HUES6 (cell line): ENCODE results near the gene FLYWCH1.
"Not testable (repeated sequence)": the region's sequence is repeated elsewhere in the genome, so short reads cannot be mapped to it uniquely, and the experiment has no call there.

ENCODE experiments used
- H3K27ac ChIP-seq: 2 replicates; pipeline ENCODE4 v1.7.0; 2013; ENCODE audit warnings: low read depth, mild to moderate bottlenecking, low read length, inconsistent platforms
- H3K27me3 ChIP-seq: 2 replicates; pipeline ENCODE4 v1.6.1; 2013; ENCODE audit warnings: low read length; ENCODE audit not compliant: control insufficient read depth, insufficient read depth
- H3K36me3 ChIP-seq: 2 replicates; pipeline ENCODE4 v1.6.1; 2013; ENCODE audit warnings: low read length; ENCODE audit not compliant: control insufficient read depth, insufficient read depth
- H3K4me1 ChIP-seq: 2 replicates; pipeline ENCODE4 v1.6.1; 2013; ENCODE audit warnings: low read length; ENCODE audit not compliant: control insufficient read depth, insufficient read depth
- H3K4me3 ChIP-seq: 2 replicates; pipeline ENCODE4 v1.5.1; 2013; ENCODE audit warnings: low read depth, low read length
- H3K9ac ChIP-seq: one replicate; pipeline ENCODE4 v1.6.1; 2013; ENCODE audit warnings: mild to moderate bottlenecking, low read length
- H3K9me3 ChIP-seq: 2 replicates; pipeline ENCODE4 v1.6.1; 2013; ENCODE audit warnings: low read depth, low read length; ENCODE audit not compliant: control insufficient read depth, insufficient read depth

FLYWCH1 gene

DNA sequence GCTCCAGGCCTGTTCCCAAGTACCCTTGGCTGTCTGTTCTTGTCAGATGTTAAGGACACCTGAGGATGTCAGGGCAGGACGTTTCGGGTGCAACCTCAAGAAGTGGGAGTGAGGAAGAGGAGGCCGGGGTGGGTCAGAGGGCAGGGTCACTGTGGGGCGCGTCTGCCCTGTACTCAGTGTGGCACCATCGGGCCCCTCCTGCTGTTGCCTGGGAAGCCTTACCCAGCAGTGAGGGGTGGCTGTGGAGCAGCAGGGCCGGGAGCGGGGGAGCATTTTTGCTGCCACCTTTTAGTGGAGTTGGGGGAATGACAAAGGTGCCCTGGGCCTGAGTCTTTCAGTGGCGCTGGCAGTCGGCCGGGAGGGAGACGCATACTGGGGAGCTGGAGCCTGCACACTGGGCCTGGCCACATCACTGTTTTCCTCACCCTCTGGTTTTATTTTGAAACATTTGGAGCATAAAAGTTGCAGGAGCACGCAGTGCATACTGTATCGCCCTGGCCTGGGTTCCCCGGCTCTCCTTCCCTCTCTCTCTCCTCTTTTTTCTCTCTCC, 11.1 kb upstream of the FLYWCH1 start:
- H3K36me3 ChIP-seq = peaks cover 7% of the 10 kb centered on the region
- peaks cover 4% of the 10 kb centered on the region for H3K4me1 ChIP-seq
- no peaks in the 10 kb centered on the region for H3K9me3 ChIP-seq
- H3K27me3 ChIP-seq = no peaks in the 10 kb centered on the region
- H3K9ac ChIP-seq = no peak overlapping the region
- no peak overlapping the region for H3K4me3 ChIP-seq
- H3K27ac ChIP-seq = no peak overlapping the region

DNA sequence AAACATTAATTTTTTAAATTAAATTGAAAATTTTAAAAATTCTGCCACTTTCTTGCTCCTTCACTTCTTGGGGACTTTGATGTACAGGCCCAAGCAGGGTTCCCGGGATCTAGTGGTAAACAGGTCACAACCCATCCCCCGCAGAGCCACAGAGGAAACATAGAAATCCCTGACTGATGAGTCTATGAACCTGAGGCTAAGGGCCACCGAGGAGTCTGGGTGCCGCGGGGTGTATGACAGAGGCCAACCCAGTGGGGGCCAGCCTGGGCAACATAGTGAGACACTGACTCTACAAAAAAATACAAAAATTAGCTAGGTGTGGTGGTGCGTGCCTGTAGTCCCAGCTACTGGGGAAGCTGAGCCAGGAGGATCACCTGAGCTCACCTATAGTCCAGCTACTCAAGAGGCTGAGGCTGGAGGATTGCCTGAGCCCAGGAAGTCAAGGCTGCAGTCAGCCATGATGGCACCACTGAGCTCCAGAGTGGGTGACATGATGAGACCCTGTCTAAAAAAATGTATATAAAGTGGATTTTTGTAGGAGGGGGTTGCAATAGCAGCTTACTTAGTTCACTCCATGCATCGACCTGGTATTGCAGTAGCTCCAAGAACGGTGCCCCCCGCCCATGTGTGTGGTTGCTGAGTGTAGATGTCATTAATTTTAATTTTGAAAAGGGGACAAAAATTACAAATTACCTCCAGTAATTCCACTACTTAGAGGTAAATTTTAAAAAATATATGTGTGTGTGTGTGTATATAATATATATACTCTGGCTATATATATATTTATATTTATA, 9.2 kb upstream of the FLYWCH1 start:
- no peak overlapping the region for H3K4me3 ChIP-seq
- H3K9me3 ChIP-seq = no peaks in the 10 kb centered on the region
- H3K27me3 ChIP-seq = no peaks in the 10 kb centered on the region
- H3K27ac ChIP-seq = no peak overlapping the region
- peaks cover 4% of the 10 kb centered on the region for H3K4me1 ChIP-seq
- H3K9ac ChIP-seq = no peak overlapping the region
- no peaks in the 10 kb centered on the region for H3K36me3 ChIP-seq

DNA sequence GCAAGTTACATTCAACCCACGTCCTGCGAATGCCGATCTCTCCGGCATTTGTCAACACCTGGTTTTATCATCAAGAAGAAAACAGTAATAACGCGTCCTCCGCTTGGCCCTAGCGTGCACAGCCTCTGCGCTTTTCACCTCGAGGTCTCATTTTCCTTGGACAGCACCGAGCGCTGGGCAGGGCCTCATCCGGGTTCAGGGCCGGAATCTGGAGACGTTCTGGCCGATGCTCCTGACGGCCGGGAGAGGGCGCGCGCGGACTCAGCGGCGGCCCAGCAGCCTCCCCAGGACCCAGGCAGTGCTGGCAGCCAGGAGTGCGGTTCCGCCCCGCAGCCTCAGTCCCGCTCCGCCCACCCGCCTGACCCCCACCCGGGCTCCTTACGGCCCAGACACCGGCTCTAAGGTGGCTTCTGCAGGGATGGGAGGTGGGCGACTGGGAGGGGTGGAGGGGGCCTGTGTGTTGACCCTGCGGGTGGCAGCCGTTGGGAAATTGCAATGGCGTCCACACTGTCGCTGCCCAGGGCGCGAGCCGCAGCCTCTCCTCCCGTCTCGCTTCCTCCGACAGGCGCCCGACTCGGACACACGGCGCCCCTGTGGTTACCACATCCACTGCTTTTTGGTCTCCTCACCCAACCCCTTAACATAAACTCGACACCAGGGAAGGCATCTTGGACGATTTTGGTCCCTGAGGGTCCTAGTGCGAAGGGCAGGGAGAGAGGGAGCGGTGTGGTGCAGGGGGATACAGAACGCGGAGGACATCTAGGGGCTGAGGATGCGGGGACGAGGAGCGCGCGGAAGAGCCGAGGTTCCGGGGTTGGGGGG, 7.4 kb upstream of the FLYWCH1 start:
- Histone ChIP-seq H3K27ac (peak overlapping the region; percentile 20; the same call in 1 of the 2 replicates), H3K9ac (peak overlapping the region; percentile 84), H3K4me1 (peaks cover 4% of the 10 kb centered on the region), H3K36me3 (no peaks in the 10 kb centered on the region), H3K9me3 (no peaks in the 10 kb centered on the region), H3K4me3 (peak overlapping the region; percentile 93), H3K27me3 (no peaks in the 10 kb centered on the region)

DNA sequence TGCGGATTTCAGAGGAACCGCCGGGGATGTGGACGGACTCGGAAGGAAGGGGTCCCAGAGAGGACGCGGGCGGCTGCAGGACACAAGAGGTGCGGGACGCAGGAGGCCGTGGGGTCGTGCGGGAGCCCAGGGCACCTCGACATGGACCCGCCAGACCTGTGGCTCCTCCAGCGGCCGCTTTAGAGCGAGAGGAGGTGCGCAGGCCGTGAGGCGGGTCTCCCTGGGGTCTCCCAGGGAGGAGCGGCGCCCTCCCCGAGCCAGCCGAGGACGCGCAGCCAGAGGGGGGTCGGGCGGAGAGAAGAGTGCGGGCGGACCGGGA, 6.8 kb upstream of the FLYWCH1 start:
- Histone ChIP-seq H3K4me1 (peaks cover 4% of the 10 kb centered on the region), H3K9ac (peak overlapping the region; percentile 84), H3K27me3 (no peaks in the 10 kb centered on the region), H3K4me3 (peak overlapping the region; percentile 93), H3K27ac (peak overlapping the region; percentile 20; the same call in 1 of the 2 replicates), H3K9me3 (no peaks in the 10 kb centered on the region), H3K36me3 (no peaks in the 10 kb centered on the region)

DNA sequence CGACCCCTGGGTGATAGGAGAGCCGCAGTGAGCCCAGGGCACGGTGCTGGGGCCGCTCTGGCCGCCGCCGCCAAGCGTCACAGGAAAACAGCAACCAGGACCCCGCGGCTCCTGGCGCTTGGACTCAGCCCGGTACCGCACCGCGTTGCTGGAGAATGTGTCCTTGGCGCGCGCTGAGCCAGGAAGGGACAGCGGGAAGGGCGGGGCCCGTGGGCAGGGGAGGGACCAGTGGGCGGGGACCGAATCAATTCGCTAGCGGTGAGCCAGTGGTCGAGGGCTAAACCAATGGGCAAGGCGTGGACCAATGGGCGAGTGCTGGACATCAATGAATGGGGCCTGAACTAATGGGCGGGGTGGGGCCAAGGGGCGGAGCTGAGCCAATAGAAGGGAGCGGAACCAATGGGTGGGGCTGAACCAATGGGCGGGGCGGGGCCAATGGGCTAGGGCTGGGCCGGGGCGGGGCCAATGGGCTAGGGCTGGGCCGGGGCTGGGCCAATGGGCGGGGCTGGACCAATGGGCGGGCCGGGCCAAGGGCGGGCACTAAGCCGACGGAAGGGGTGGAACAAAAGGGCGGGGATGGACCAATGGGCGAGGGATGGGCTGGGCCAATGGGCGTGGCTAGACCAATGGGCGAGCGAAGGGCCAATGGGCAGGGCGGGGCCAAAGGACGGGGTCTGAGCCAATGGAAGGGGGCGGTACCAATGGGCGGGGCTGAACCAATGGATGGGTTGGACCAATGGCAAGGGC, 6.3 kb upstream of the FLYWCH1 start:
- Histone ChIP-seq H3K9ac (peak overlapping the region; percentile 84), H3K27ac (no peak overlapping the region; the same call in 1 of the 2 replicates), H3K27me3 (no peaks in the 10 kb centered on the region), H3K36me3 (no peaks in the 10 kb centered on the region), H3K4me3 (peak overlapping the region; percentile 93), H3K9me3 (no peaks in the 10 kb centered on the region), H3K4me1 (peaks cover 4% of the 10 kb centered on the region)

DNA sequence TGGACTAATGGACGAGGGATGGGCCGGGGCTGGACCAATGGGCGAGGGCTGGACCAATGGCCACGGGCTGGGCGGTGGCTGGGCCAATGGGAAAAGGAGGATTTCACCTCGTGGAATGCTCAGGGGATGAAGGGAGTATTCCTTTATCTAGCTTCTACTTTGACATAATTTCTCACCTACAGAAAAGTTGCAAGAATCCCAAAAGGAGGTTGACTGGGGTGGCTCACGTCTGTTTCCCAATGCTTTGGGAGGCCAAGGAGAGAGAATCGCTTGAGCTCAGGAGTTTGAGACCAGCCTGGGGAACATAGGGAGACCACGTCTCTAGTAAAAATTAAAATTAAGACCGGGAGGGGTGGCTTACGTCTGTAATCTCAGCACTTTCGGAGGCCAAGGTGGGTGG, 5.7 kb upstream of the FLYWCH1 start:
- Histone ChIP-seq H3K9me3 (no peaks in the 10 kb centered on the region), H3K27ac (no peak overlapping the region), H3K4me3 (peak overlapping the region; percentile 31), H3K9ac (no peak overlapping the region), H3K4me1 (peaks cover 4% of the 10 kb centered on the region), H3K36me3 (no peaks in the 10 kb centered on the region), H3K27me3 (no peaks in the 10 kb centered on the region)

DNA sequence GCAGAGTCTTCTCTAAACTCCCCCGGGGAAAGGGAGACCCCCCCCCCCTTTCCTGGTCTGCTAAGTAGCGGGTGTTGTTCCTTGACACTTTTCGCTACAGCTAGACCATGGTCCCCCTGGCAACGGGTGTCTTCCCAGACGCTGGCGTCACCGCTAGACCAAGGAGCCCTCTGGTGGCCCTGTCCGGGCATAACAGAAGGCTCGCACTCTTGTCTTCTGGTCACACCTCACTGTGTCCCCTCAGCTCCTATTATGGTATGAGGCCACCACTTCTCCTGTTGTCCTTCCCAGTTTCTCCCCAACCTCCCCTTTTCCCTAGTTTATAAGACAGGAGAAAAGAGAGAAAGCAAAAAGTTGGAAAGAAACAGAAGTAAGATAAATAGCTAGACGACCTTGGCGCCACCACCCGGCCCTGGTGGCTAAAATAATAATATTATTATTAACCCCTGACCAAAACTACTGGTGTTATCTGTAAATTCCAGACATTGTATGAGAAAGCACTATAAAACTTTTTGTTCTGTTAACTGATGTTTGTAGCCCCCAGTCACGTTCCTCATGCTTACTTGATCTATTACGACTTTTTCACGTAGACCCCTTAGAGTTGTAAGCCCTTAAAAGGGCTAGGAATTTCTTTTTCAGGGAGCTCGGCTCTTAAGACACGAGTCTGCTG, 4.5 kb upstream of the FLYWCH1 start:
- not testable (repeated sequence) for H3K4me1 ChIP-seq, H3K27me3 ChIP-seq, H3K4me3 ChIP-seq, H3K36me3 ChIP-seq, H3K27ac ChIP-seq, H3K9me3 ChIP-seq, H3K9ac ChIP-seq

DNA sequence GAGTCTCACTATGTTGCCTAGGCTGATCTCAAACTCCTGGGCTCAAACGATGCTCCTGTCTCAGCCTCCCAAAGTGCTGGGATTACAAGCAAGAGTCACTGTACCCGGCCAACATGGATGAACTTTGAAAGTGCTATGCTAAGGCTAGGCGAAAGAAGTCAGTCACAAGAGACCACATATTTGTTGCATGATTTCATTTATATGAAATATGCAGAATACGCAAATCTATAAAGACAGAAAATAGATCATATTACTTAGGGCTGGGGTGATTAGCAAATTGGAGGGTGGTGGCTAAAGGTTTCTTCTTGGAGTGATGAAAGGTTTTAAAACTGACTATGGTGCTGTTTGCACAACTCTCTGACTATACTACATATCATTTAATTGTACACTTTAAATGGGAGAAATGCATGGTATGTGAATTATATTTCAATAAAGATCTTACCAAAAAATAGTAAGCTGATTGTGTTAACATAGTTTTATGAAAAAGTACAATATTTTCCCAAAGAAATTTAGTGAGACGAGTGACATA, 1.2 kb upstream of the FLYWCH1 start:
- Histone ChIP-seq H3K4me1 (peaks cover 6% of the 10 kb centered on the region; the same call in 1 of the 2 replicates), H3K27me3 (peaks cover 10% of the 10 kb centered on the region), H3K4me3 (no peak overlapping the region), H3K9me3 (no peaks in the 10 kb centered on the region), H3K27ac (no peak overlapping the region), H3K36me3 (peaks cover 8% of the 10 kb centered on the region), H3K9ac (no peak overlapping the region)

DNA sequence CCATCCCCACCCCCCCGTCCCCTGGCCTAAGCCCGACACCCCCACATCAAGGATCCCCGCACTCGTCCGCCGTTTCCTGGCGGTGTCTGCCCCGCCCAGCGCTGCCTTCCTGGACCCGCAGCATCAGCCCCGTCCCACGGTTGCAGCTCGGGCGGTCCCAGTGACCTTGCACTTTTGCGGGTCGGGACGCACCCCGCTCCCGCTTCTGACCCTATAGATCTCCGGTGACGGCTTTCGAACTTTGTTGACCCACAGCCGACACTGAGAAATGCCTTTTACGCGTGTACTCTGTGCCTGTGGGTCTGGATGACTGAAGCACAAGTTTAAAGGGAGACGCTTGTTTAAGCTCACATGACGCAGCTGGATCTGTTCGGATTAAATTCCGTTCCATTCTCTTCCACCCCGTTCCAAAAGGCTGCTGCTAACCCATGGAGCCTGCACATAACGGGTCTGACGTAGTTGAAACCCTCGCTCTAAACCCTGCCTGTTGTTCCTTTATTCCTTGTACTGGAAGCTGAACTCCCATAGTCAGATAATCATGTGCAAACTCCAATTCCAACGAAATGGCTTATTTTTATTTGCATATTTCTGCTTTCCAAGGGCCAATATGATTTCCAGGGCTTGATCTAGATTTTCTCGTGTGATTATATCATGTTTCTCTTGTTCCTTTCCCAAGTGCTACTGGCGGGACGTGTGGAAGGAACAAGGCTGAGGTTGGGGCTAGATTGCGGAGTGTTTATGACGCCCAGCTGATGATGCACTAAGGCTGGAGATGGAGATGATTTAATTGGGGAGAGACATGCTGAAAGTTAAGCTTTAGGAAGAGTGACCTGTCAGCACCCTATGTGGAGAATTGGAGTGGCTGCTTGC, 834 bp downstream of the FLYWCH1 start:
- H3K27me3 ChIP-seq = peaks cover 10% of the 10 kb centered on the region
- H3K4me3 ChIP-seq = peak overlapping the region; percentile 72
- H3K9ac ChIP-seq = peak overlapping the region; percentile 62
- no peak overlapping the region for H3K27ac ChIP-seq
- H3K36me3 ChIP-seq = peaks cover 9% of the 10 kb centered on the region
- H3K9me3 ChIP-seq = no peaks in the 10 kb centered on the region
- H3K4me1 ChIP-seq = peaks cover 6% of the 10 kb centered on the region; the same call in 1 of the 2 replicates
